ENCODE measurements around the gene FRMPD4.

Gene FRMPD4

DNA sequence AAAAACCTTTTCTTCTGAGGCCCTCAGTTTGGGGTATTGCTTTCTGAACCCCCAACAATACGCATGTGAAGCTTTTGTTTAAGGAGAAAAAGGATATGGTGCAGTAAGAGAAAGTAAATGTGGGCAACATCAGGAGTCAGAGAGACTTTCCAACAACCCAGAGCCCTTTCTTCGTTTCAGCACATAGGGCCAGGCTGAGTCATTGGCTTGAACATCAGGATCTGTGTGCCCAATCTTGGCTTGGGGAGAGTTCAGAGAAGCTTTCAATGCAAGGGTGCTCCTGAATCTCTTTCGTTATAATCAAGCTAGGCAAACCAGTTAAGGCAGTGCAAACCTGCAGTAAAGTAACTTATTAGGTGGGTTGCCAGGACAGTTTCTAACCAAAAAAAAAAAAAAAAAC, 191.2 kb downstream of the FRMPD4 start:
- H3K36me3 Mint-ChIP-seq (ENCODE audit: low read depth), result no peaks in the 10 kb centered on the region
- H3K27me3 Mint-ChIP-seq (ENCODE audit: low read depth), result no peaks in the 10 kb centered on the region
- DNase-seq (ENCODE audit: low spot score), result no peak
- no peak overlapping the region for H3K27ac Mint-ChIP-seq
- no peak overlapping the region for H3K4me3 Mint-ChIP-seq
- H3K9me3 Mint-ChIP-seq, result no peaks in the 10 kb centered on the region
- H3K4me1 Mint-ChIP-seq (ENCODE audit: low read depth), result no peaks in the 10 kb centered on the region

DNA sequence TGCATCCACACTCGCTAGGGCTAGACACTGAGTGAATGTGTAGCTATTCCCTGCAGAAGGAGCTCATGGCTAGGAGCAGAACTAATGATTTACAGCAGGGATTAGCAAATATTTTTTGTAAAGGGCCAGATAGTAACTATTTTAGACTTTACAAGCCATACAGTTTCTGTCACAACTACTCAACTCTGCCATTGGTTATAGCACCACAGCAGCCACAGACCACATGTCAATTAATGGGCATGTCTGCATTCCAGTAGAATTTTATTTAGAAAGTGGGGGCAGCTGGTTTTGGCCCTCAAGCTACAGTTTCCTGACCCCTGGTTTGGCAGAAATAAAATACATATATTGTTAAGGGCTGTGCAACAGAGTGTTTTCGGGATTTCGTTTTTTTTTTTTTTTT, 192.6 kb downstream of the FRMPD4 start:
- Mint-ChIP-seq H3K4me3 (no peak overlapping the region), H3K27me3 (ENCODE audit: low read depth) (no peaks in the 10 kb centered on the region), H3K4me1 (ENCODE audit: low read depth) (no peaks in the 10 kb centered on the region), H3K36me3 (ENCODE audit: low read depth) (no peaks in the 10 kb centered on the region), H3K9me3 (no peaks in the 10 kb centered on the region), H3K27ac (no peak overlapping the region)
- DNase-seq (ENCODE audit: low spot score), result no peak

DNA sequence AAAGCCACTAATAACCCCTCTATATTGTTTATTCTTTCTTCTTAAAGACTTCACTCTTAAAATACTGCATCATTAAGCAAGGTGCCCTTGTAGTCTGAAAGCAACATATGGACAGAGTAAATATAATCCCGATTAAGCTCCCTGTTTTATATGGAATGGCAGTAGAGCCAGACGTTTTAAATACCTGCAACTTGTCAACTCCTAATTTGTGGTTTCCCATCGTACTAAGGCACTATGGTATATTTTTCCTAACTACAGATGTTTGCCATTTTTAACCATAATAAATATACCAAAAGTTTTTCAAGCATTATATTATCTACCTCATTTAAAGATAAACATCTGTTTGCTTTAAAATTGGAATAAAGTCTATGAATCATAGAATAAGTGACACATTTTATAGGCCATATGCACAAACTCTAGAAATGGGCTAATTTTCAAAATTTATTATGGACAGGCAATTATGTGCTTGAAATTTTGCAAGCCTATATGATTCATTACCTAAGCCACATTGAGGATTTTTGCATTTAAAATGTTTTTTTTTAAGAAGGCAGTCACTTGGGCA, 194.6 kb downstream of the FRMPD4 start:
- Mint-ChIP-seq H3K27ac (no peak overlapping the region), H3K27me3 (ENCODE audit: low read depth) (no peaks in the 10 kb centered on the region), H3K9me3 (no peaks in the 10 kb centered on the region), H3K4me1 (ENCODE audit: low read depth) (no peaks in the 10 kb centered on the region), H3K36me3 (ENCODE audit: low read depth) (no peaks in the 10 kb centered on the region), H3K4me3 (no peak overlapping the region)
- DNase-seq (ENCODE audit: low spot score), result no peak

DNA sequence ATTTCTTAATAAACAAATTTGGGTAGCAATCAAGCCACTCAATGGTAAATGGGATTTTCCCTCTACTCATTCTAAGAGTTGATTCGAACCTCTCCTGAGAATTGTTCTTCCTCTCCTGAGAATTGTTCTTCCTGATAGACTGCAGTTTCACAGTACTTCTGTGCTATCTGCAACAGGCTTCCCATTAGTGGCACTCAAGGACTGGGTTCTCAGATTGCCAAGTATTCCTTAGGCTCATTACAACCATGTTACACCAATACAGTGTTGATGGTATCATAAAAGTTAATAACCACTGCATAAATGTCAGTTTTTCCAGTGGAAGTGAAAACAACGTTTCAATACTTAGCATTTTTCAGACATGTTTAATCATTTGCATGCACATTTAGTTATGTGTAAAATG, 201.6 kb downstream of the FRMPD4 start:
- H3K27me3 Mint-ChIP-seq (ENCODE audit: low read depth), result no peaks in the 10 kb centered on the region
- no peak overlapping the region for H3K4me3 Mint-ChIP-seq
- no peaks in the 10 kb centered on the region for H3K4me1 Mint-ChIP-seq (ENCODE audit: low read depth)
- H3K9me3 Mint-ChIP-seq, result no peaks in the 10 kb centered on the region
- DNase-seq (ENCODE audit: low spot score), result no peak
- no peaks in the 10 kb centered on the region for H3K36me3 Mint-ChIP-seq (ENCODE audit: low read depth)
- no peak overlapping the region for H3K27ac Mint-ChIP-seq

DNA sequence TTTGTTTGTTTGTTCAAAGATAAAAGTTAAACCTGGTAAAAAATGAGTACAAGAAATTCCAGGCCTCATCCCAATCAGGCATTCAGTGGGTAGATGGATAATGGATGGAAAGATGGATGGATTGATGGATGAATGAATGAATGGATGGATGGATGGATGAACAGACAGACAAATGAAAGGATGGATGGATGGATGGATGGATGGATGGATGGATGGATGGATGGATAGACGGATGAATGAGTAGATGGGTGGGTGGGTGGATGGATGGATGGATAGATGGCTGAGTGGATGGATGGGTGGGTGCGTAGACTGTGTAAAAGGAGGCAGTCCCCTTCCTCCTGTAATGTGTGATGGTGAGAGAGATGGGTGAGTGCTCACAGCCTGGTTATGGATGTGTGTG, 206.7 kb downstream of the FRMPD4 start:
- no peak overlapping the region for H3K27ac Mint-ChIP-seq
- H3K36me3 Mint-ChIP-seq (ENCODE audit: low read depth), result no peaks in the 10 kb centered on the region
- no peaks in the 10 kb centered on the region for H3K9me3 Mint-ChIP-seq
- DNase-seq (ENCODE audit: low spot score), result no peak
- no peaks in the 10 kb centered on the region for H3K27me3 Mint-ChIP-seq (ENCODE audit: low read depth)
- H3K4me1 Mint-ChIP-seq (ENCODE audit: low read depth), result no peaks in the 10 kb centered on the region
- H3K4me3 Mint-ChIP-seq, result no peak overlapping the region

DNA sequence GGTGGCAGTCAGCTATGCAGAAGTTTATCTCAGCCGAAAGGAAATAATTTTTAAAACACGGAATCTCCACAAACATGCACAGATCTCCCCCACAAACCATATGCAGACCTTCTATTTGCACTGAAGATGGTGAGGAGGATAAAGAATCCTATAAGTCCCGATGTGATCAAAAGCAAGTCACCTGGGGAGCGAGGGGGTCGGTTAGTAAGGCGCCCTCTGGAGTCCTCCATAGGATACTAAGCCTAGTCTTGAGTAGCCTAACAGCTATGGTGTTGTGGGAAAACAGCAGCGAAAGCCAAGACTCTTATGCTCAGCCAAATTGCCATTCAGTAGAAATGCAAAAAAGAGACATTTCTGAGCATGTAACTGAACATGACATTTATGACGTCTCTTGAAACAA, 210.9 kb downstream of the FRMPD4 start:
- H3K36me3 Mint-ChIP-seq (ENCODE audit: low read depth), result no peaks in the 10 kb centered on the region
- no peaks in the 10 kb centered on the region for H3K4me1 Mint-ChIP-seq (ENCODE audit: low read depth)
- no peak for DNase-seq (ENCODE audit: low spot score)
- H3K27ac Mint-ChIP-seq, result no peak overlapping the region
- H3K4me3 Mint-ChIP-seq, result no peak overlapping the region
- H3K9me3 Mint-ChIP-seq, result no peaks in the 10 kb centered on the region
- H3K27me3 Mint-ChIP-seq (ENCODE audit: low read depth), result no peaks in the 10 kb centered on the region

DNA sequence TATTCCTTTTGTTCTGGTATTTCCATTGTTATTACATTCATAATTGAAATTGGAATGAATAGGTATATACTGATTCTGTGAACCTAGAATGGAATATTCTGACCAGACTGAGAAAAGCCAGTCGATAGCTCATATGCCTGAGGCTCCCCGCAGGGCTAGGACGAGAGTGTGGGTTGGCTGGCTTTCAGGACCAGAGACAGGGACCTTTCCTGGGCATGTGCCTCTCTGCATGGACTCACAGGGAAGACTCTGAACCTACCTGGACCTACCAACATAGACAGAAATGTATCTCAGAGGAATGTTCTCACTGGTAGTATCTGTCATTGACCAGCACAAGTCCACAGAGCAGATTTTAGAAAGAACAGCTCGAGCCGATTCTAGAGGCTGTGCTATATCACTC, 214.6 kb downstream of the FRMPD4 start:
- H3K27ac Mint-ChIP-seq, result no peak overlapping the region
- no peaks in the 10 kb centered on the region for H3K36me3 Mint-ChIP-seq (ENCODE audit: low read depth)
- no peaks in the 10 kb centered on the region for H3K4me1 Mint-ChIP-seq (ENCODE audit: low read depth)
- no peaks in the 10 kb centered on the region for H3K27me3 Mint-ChIP-seq (ENCODE audit: low read depth)
- no peaks in the 10 kb centered on the region for H3K9me3 Mint-ChIP-seq
- DNase-seq (ENCODE audit: low spot score), result no peak
- H3K4me3 Mint-ChIP-seq, result no peak overlapping the region

DNA sequence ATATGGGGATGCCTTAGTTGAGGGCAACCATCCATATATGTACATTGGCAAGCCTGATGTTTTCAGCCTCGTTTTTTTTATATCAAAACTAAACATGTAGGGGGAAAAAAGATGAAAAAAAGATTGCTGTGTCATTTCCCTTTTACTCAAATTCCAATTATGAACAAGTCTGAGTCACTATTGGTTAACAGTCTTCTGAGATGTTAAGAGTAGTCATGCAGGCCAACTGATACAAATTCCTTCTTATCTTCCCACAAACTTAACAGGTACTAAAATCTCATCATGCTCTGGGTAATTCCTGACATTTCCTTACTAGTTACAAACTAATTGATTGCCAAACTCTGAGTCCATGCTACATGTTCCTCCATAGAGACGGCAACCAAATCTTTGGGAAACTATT, 222.1 kb downstream of the FRMPD4 start:
- Mint-ChIP-seq H3K9me3 (no peaks in the 10 kb centered on the region), H3K4me3 (no peak overlapping the region), H3K36me3 (ENCODE audit: low read depth) (no peaks in the 10 kb centered on the region), H3K4me1 (ENCODE audit: low read depth) (no peaks in the 10 kb centered on the region), H3K27ac (no peak overlapping the region), H3K27me3 (ENCODE audit: low read depth) (no peaks in the 10 kb centered on the region)
- no peak for DNase-seq (ENCODE audit: low spot score)

DNA sequence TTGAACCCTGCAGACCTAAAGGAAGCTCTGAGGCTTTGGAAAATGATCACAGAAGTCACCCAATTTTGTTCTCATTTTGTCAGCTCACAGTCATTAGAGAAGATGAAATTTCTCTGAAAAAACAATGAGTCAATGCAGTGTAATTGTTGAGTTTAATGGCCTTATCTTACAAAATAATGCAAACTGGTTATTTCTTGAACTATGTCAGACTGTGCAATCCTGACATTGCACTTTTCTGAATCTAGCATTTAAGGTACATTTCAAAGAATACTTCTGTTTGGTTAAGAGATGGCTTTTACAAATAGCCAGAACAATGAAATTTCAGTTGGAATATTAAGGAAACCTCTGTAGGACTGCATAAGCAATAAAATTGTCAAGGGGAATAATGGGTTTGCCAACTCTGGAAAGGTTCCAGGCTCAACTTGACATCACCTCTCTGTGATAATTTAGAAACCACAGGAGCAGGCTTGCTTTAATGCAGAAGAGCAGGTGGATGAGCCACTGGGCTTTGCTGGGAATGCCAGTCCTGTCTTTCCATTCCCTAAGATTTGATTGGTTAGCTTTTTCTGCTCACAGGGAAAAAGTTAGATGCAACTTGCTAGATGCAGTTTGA, 222.8 kb downstream of the FRMPD4 start:
- no peak overlapping the region for H3K27ac Mint-ChIP-seq
- H3K27me3 Mint-ChIP-seq (ENCODE audit: low read depth), result no peaks in the 10 kb centered on the region
- H3K4me1 Mint-ChIP-seq (ENCODE audit: low read depth), result no peaks in the 10 kb centered on the region
- H3K36me3 Mint-ChIP-seq (ENCODE audit: low read depth), result no peaks in the 10 kb centered on the region
- H3K9me3 Mint-ChIP-seq, result no peaks in the 10 kb centered on the region
- no peak overlapping the region for H3K4me3 Mint-ChIP-seq
- no peak for DNase-seq (ENCODE audit: low spot score)

DNA sequence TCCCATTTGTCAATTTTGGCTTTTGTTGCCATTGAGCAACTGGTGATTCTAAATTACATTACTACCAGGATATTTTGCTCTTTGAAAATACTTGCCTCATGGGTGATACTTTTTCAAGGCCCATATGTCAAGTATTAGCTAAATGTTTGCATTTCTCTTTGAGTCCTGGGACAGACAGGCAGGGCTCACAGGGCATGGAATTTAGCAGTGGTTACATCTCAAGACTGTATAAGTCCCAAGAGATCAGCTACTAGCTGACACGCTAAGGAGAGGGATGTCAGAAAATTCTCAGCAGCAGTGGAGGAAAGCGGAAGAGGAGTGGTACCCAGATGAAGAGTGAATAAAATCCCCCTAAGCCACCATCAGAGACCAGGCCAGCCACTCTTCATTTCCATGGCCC, 224.9 kb downstream of the FRMPD4 start:
- no peaks in the 10 kb centered on the region for H3K36me3 Mint-ChIP-seq (ENCODE audit: low read depth)
- H3K27me3 Mint-ChIP-seq (ENCODE audit: low read depth), result no peaks in the 10 kb centered on the region
- H3K4me1 Mint-ChIP-seq (ENCODE audit: low read depth), result no peaks in the 10 kb centered on the region
- H3K4me3 Mint-ChIP-seq, result no peak overlapping the region
- no peak overlapping the region for H3K27ac Mint-ChIP-seq
- no peak for DNase-seq (ENCODE audit: low spot score)
- no peaks in the 10 kb centered on the region for H3K9me3 Mint-ChIP-seq

DNA sequence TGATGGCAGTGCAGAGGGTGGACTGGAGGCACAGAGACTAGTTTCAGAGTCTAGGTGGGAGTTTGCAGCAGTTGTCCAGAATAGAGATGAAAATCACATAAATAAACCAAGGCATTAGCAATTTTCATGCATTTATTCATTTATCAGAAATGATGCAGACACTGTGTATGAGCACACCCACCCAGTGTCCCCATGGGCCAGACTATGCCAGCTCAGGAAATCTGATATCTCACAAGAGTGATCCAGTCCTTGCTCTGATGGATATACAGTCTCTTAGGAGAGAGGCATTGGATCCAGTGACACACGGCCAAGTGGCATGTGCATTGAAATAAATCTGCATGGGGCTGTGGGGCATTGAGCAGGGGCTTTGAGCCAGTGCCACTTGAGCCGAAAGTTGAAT, 228.2 kb downstream of the FRMPD4 start:
- H3K27ac Mint-ChIP-seq, result no peak overlapping the region
- no peaks in the 10 kb centered on the region for H3K27me3 Mint-ChIP-seq (ENCODE audit: low read depth)
- H3K36me3 Mint-ChIP-seq (ENCODE audit: low read depth), result no peaks in the 10 kb centered on the region
- no peaks in the 10 kb centered on the region for H3K9me3 Mint-ChIP-seq
- DNase-seq (ENCODE audit: low spot score), result no peak
- no peak overlapping the region for H3K4me3 Mint-ChIP-seq
- no peaks in the 10 kb centered on the region for H3K4me1 Mint-ChIP-seq (ENCODE audit: low read depth)

DNA sequence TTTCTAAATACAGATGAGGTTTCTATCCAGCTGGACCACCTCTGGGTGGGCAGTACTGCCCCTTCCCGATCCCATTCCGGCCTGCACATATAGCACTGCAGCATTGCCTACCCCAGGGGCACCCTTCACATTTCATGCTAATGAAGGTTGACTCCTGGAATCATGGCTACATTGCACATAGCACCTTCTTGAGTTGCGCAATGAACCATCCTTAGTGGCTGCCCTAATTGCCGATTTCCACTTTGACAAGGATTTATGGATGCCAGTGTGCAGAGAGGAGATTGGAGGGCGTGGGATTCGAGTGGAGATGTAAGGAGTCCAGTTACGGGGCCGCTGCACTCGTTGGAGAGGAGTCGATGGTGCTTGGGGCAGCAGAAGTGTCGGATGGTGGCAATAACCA, 229.0 kb downstream of the FRMPD4 start:
- DNase-seq (ENCODE audit: low spot score), result no peak
- H3K4me3 Mint-ChIP-seq, result no peak overlapping the region
- H3K27ac Mint-ChIP-seq, result no peak overlapping the region
- no peaks in the 10 kb centered on the region for H3K4me1 Mint-ChIP-seq (ENCODE audit: low read depth)
- no peaks in the 10 kb centered on the region for H3K9me3 Mint-ChIP-seq
- no peaks in the 10 kb centered on the region for H3K27me3 Mint-ChIP-seq (ENCODE audit: low read depth)
- no peaks in the 10 kb centered on the region for H3K36me3 Mint-ChIP-seq (ENCODE audit: low read depth)

DNA sequence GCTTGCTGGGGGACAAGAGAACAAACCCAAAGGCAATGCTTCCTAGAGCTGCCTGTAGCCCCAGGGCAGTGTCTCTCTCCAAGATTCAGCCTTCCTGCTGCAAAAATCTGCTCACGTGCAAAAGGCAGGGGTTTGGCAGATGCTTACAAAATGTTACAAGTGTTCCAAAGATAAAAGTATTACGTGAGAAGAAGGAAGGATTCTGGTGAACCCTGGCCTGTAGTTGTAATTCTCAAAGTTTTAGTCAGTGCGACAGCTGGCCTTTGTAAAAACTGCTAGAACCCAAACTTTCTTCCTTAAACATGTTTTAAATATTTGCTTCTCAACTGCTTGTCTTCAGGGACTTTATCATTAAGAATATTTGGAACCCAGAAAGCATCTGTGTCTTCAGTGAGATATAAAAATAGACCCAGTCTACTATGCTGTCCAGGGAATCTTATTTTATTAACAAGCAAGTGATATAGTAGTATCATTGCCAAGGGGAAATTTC, 232.3 kb downstream of the FRMPD4 start:
- DNase-seq (ENCODE audit: low spot score), result no peak
- no peak overlapping the region for H3K27ac Mint-ChIP-seq
- H3K36me3 Mint-ChIP-seq (ENCODE audit: low read depth), result no peaks in the 10 kb centered on the region
- H3K4me1 Mint-ChIP-seq (ENCODE audit: low read depth), result no peaks in the 10 kb centered on the region
- H3K27me3 Mint-ChIP-seq (ENCODE audit: low read depth), result no peaks in the 10 kb centered on the region
- no peaks in the 10 kb centered on the region for H3K9me3 Mint-ChIP-seq
- H3K4me3 Mint-ChIP-seq, result no peak overlapping the region

DNA sequence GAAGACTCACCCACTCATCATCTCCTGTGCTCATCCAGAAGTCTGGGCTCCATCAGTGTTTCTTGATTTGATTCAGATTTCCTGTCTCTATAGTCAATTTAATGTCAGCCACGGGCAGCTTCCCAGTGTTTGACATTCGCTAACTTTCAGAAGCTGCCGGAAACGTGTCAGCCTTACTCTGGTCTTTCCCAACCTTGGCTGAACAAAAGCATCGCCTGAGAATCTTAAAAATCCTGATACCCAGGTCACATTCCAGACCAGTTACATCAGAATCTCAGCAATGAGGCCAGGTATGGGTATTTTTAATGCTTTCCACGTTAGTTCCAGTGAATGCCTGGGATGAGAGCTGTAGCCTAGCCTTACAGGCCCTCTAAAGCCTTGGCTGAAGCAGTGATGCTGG, 233.8 kb downstream of the FRMPD4 start:
- Mint-ChIP-seq H3K4me1 (ENCODE audit: low read depth) (no peaks in the 10 kb centered on the region), H3K4me3 (no peak overlapping the region), H3K9me3 (no peaks in the 10 kb centered on the region), H3K27me3 (ENCODE audit: low read depth) (no peaks in the 10 kb centered on the region), H3K36me3 (ENCODE audit: low read depth) (no peaks in the 10 kb centered on the region), H3K27ac (no peak overlapping the region)
- no peak for DNase-seq (ENCODE audit: low spot score)

DNA sequence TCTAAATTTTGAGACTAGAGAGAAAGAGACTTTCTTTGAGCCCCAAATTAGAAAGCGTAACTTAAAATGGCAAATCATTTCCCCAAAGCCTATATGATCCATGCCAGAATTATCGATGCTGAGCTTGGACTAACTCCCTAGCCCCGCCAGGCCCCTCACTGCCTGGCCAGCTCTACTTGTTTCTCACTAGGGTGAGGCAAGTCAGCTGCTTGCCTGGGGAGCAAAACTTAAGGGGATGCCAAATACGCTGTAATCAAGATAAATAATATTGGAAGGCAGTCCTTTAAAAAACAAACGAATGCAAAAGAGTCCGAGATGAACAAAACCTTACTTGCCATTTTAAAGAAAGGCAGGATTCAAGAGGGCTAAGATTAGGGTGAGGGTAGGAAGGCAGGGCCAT, 236.0 kb downstream of the FRMPD4 start:
- no peaks in the 10 kb centered on the region for H3K4me1 Mint-ChIP-seq (ENCODE audit: low read depth)
- H3K4me3 Mint-ChIP-seq, result no peak overlapping the region
- no peaks in the 10 kb centered on the region for H3K27me3 Mint-ChIP-seq (ENCODE audit: low read depth)
- DNase-seq (ENCODE audit: low spot score), result no peak
- H3K9me3 Mint-ChIP-seq, result no peaks in the 10 kb centered on the region
- H3K27ac Mint-ChIP-seq, result no peak overlapping the region
- no peaks in the 10 kb centered on the region for H3K36me3 Mint-ChIP-seq (ENCODE audit: low read depth)
